Embryonic facial prominence (tissue), 1 donor: ENCODE data around the gene CD248.

Source experiments
- DNase-seq: peaks from one replicate; pipeline ENCODE4 v3.0.0-alpha.2; 2016; ENCODE audit errors: extremely low spot score

CD248 gene

DNA sequence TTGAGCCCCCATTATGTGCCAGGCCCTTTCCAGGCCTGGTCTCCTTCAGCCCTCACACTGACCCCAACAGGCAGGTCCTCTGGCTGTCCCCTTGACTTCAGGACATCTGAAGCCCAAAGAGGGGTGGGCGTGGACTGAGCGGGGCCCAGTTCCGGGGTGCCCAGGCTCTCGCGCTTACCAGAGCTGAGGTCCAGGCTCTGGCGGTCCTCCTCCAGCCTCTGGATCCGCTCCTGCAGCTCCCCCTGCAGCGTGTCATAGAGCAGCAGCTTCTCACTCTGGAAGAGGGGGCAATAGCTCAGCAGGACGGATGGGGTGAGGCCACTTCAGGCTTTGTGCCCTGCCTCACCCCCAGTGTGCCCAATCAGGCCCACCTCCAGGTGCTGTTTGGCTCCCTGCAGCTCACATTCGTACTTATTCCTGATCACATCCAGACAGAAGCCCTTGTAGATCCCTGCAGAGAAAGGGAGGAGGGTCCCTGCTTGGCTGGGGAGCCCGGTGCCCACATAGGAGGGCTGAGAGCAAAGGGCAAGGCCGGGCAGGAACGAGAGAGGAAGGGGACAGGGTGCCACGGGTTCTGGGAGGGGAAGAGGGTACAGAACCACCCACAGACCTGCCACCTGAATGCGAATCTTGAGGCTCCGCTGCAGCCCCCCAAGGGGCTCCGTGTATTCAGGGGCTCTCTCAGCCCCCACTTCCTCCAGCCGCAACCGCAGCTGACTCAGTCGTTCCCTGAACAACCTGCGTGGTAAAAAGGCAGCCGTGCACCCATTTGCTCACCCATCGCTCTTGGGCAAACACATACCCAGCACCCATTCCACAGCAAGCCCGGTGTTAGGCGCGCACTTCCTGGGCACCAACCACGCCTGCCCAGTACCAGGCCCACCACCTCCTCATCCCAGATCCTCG is 24.0 kb upstream of the CD248 start:
- DNase-seq: no peak

DNA sequence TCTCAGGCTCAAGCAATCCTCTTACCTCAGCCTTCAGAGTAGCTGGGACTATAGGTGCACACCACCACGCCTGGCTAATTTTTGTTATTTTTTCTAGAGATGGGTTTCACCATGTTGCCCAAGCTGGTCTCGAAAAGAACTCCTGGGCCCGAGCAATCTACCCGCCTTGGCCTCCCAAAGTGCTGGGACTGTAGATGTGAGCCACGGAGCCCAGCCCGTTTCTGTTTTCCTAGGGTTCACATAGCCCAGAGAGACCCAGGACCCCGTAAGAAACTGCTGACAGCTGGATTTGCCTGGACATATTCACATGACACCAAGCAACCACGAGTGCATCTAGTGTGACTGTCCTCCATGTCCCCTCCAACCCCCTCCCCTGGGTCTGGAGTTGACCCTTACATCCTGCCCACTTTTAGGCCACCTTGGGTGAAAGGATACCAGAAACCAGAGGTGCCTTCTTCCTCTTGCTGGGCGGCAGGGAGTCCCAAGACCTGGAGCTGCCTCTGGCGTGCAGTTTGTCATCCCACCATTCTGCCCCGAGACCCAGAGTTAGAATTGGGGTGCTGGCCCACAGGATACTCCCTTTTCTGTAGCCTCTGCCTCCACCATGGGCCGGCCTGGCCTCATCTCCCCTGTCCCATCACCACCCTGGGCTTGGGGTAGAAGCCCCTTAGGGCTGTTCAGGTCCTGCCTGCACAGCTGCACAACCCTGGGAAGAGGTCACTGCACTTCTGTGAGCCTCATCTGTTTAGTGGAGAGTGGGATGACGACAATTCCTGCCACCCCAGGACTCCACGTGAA is 23.0 kb upstream of the CD248 start:
- no peak for DNase-seq

DNA sequence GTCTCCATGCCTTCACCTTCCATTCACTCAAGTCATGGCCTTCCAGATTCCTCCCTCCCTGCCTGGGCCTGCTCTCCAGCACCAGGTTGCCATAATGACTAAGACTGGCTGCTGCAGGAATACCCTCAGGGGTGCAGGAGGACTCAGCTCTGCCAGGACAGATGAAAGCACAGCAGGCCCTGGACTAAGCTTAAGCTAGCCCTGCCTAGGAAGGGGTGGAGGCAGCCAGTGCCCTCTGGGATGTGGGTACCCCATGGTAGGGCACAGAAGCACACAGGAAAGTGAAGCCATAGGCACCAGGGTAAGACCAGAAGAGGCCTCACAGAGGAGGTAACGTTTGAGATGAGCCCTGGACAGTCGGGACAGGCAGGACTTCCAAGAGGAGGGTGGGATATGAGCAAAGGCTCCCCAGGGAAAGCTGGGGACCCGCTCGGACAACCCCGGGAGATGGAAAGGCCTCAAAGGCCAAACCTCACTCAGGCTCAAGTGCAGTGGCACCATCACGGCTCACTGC is 22.4 kb upstream of the CD248 start:
- DNase-seq: no peak

DNA sequence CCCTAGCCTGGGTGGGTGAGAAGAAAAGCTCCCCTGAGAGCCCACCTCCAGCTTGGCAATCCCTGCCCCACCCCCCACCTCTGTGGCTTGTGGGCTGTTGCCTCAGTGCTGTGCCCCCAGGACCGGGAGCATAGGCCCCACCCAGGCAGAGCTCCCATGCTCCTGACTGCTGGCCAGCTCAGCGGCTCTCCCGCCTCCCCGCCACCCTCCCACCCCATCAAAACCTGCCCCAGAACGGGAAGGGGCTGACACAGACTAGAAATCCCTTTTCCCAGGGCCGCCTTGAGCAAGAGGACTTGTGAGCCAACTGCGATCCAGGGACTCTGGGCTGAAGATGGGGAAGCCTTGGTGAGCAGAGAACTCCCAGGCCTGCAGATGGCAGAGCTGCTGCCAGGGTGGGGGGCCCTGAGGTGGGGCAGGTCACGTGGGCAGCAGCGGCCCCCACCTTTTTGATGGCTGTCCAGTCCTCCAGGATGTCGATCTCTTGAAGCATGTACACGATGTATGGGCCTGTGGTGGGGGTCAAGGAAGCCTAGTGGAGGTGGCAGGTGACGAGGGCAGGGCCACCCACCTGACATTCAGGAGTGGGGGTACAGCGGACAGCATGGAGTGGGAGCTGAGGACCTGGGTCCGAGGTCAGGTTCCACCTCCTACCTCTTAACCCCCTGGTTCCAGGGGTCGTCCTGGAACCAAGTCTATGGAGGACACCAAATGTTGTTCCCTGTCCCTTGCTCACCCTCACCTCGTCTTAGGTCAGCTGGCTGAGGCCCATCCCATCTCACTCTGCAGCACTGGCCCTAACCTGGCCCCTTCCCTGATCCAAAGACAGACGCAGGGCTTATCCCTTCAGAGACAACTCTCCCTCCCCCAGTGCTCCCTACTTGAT is 21.7 kb upstream of the CD248 start:
- no peak for DNase-seq

DNA sequence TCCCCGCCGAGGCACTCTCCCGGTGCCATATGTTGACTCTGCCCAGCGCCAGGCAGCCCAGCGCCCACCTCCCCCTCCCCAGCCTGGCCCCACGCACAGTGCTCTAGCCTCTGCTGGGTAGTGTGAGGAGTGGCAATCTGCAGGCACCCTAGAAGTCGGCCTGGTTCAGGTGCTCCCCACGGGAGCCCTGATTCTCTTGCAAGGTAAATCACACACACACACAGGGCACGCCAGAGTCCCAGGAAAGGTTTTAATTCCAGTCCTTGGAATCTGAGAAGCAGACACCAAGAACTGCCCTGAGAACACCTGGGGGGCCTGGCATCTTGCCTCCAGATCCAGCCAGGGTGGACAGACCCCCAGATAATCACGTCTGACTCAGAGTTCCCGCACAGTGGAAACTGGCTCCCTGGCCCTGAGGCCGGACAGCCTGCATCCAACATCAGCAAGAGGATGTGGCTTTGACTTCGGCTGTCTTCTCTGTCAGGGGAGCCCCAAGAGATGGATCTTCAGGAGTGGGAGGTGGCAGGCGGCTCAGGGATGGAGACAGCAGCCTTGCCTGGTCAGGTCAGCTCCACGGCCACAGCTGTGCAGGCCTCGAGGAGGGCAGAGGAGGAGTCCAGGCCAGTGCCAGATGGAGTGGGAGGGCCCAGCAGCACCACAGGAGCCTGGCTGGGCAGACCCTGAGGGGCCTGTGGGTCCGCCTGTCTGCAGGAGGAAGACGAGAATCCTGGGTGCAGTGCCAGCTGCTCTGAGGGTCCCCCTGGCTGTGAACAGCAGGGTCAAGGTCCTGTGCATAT is 20.5 kb upstream of the CD248 start:
- DNase-seq: no peak

GRCh38 chr11:66336234-66337102 is 19.6 kb upstream of the CD248 start, which contains the start of gene RIN1:
Gene RIN1 (minus strand): TSS chr11:66336434. CDS start chr11:66336402, 32 bp downstream.
- DNase-seq: no peak

GRCh38 chr11:66335531-66336233 is 18.8 kb upstream of the CD248 start:
- no peak for DNase-seq

DNA sequence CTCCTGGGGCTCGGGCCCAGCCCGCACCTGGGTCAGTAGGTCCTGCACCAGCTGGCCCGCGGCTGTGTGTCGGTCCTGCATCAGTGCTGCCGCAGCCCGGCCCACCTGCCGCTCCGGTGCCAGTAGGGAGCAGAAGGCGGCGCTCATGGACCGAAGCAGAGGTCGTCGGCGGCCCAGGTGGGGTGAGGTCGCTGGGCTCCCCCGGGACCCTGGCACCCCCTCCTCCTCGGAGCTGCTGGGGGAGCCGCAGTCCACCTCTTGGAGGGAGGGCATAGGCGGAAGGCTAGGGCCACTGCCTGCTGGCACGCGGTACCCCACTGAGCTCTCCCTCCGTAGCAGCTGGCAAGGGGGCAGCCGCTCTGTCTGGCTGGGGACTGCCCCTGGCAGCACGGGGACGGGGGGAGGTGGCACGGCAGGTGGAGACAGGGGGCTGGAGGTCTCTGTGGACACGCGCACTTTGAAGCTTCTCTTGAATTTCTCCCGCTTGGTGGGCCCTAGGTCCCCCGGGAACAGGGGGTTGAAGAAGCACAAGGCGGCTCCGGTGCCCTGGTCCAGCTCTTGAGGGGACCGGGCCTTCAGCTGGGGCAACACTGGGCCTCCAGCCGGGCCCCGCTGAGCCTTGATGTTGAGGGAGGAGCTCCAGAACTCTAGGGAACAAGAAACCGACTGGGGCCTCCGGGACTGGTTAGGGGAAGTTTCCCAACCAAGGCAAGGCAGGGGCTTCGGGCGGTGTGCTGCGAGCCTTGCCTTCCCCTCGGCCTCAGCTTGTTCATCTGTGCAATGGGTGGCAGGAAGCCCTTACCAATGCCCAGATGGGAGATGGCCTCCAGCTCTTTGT is 18.0 kb upstream of the CD248 start:
- no peak for DNase-seq

- DNase-seq: no peak
These were observed 17.2 kb upstream of the CD248 start for GRCh38 chr11:66333896-66334604.

GRCh38 chr11:66333220-66333877 is 16.5 kb upstream of the CD248 start:
- no peak for DNase-seq

DNA sequence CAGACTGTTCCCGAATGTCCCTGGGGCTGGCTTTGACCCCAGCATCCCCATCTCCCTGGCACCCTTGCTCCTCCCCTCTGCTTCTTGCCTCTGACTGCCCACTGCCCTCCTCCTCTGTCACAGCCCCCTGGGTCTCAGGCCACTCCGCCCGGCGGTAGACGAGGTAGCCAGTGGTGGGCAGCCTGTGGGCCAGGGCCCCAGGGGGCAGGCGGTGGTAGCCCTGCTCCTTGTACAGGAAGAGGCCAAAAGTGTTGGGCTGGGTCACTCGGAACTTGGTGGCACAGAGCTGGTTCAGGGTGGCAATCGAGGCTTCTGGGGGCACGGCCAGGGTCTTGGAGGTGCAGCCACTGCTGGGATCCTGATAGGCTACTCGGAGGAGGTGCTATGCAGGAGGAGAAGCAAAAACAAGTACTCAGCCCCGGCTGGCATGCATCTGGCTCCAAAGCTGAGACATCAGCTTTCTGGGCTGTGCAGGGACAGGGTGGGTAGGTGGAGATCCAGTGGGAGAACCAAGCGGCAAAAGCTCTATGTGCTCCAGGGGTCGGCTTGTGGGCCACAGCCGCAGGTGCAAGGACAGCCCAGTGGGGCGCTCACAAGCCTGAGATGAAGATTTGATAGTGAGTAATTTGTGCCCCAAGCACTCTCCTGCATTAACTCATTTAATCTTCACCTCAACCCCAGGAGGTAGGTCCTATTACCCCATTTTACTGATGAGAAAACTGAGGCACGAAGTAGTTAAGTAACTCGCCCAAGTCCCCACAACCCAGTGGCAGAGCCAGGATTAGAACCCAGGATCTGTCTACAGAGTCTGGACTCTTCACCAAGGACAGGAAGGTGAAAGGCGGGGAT is 15.8 kb upstream of the CD248 start:
- no peak for DNase-seq

- DNase-seq: no peak
These were observed 14.9 kb upstream of the CD248 start for GRCh38 chr11:66331542-66332370.

DNA sequence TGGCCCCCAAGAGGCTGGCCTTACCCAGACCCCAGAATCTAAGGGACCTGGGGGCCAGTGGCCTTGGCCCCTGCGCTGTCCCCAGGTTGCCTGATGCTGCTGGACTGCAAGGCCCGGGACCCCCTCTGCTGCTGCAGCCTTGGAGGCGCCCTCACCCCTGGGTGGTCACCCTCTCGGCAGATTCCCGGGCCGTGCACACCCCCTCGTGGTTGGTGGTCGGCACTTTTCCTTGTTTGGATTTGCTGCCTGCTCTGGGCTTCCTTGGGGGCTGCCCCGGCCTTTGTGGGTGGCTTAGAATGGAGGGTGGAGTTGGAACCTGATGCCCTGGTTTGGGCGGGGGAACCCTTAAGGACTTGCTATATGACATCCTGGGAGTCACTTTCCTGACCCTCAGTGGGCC is 14.1 kb upstream of the CD248 start:
- DNase-seq: no peak

DNA sequence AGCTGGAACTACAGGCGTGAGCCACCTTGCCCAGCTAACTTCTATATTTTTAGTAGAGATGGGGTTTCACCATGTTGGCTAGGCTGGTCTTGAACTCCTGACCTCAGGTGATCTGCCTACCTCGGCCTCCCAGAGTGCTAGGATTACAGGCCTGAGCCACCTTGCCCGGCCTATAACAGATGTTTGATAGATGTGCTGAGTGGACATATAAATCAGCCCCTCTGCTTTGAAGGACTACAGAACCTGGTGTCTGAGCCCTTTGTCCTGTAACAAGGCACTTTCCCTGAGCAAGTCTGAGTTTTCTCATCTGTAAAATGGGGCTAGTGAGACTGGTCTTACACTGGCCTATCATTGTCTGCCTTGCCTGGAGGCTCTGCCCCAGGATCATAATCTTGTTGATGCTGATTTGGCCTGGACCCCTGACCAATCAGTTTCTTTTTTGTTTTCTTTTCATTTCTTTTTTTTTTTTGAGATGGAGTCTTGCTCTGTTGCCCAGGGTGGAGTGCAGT is 12.4 kb upstream of the CD248 start:
- DNase-seq: no peak
